KG1 (cell line): ENCODE measurements around the gene MRPL28.
A peak's percentile ranks its signal among the peaks of the same experiment; 100 is the strongest.
"Not testable (repeated sequence)": the region's sequence is repeated elsewhere in the genome, so short reads cannot be mapped to it uniquely, and the experiment has no call there.

Experiments used
- DNase-seq: peaks from one replicate; lab custom pipeline; 2025; lab: John Stamatoyannopoulos, UW

MRPL28 gene

DNA sequence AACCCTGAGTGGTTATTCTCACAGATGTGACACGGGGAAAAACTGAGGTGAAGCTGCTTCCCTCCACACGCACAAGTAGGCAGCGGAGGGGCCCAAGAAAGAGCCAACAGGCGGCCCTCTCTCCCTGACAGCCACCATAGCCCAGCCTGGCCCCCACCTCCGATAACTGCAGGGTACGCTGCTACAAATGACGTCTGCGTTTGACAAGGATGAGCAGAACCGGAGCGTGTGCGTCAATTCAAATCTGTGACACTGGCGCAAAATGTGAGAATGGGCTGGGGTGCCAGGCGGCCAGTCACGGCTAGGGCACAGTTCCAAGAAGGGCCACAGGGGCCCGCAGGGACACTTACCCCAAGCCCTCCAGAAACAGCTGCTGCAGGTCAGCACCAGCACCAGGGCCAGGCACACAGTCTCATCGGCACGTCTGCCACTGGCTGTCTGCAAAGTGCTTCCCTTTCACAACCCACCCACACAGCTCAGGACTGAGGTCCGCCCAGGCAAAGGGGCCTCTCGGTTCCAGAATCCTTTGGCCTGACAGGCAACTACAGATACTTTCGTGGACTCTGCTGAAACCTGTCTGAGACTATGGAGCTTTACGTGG lies 32.3 kb downstream of the MRPL28 start:
- no peak for DNase-seq

DNA sequence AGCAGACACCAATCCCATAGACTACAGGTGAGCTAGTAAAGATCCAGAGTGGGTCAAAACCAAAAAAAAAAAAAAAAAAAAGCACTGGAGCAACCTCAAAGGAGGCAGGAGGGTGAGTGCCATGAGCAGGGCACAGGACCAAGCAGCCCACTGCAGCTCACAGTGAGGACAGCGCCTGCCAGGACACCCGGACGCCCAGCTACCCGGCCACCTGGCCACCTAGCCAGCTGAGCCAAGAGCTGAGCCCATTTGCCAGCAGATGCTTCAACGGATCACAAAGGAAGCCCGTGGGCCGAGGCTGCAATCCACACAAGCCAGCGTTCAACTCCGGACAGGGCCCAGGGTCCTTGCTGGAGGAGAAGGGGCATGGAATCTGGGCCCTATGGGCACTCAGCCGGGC lies 32.9 kb downstream of the MRPL28 start:
- no peak for DNase-seq

DNA sequence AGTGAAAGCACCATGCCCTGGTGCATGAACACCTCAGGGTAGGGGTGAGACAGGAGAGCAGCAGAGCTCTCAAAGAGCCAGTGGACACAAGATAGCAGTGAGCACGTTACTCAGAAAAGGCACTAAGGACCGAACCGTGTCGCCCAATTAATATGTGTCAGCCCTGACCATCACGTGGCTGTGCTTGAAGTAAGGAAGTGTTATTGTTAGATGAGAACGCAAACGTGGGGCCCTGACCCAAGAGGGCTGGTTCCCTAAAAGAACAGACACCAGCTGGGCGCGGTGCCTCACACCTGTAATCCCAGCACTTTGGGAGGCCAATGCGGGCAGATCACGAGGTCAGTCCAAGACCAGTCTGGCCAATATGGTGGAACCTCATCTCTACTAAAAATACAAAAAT lies 34.1 kb downstream of the MRPL28 start:
- DNase-seq, result no peak

DNA sequence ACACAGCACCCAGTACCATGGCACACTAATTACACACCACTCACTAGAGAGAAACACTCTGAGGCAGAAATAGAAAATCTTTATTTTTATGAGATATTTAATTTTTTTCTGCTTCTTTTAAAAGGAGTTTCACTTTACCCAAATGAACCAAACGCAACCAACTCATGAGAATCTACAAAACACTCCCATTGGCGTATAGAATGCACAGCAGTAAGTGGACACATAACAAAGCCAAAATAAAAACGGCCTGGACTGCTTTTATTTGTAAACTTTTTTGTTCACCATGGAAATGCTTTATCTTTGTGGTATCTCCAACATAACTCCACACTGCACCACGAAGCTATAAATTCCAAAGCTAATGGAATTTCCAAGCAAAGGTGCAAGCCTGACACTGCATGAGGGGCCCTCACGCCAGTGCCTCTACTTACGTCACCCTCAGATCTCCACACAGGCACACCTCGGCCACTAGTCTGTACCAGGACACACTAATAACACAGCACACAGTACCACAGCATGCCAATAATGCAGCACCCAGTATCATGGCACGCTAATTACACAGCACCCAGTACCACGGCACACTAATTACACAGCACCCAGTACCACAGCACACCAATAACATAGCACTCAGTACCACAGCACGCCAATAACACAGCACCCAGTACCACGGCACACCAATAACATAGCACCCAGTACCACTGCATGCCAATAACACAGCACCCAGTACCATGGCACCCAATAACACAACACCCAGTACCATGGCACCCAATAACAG lies 35.3 kb downstream of the MRPL28 start:
- not testable (repeated sequence) for DNase-seq

DNA sequence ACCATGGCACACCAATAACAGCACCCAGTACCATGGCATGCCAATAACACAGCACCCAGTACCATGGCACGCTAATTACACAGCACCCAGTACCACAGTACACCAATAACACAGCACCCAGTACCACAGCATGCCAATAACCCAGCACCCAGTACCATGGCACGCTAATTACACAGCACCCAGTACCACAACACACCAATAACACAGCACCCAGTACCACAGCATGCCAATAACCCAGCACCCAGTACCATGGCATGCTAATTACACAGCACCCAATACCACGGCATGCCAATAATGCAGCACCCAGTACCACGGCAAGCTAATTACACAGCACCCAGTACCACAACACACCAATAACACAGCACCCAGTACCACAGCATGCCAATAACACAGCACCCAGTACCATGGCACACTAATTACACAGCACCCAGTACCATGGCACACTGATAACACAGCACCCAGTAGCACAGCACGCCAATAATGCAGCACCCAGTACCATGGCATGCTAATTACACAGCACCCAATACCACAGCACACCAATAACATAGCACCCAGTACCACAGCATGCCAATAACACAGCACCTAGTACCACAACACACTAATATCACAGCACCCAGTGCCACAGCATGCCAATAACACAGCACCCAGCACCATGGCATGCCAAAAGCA lies 36.0 kb downstream of the MRPL28 start:
- not testable (repeated sequence) for DNase-seq

DNA sequence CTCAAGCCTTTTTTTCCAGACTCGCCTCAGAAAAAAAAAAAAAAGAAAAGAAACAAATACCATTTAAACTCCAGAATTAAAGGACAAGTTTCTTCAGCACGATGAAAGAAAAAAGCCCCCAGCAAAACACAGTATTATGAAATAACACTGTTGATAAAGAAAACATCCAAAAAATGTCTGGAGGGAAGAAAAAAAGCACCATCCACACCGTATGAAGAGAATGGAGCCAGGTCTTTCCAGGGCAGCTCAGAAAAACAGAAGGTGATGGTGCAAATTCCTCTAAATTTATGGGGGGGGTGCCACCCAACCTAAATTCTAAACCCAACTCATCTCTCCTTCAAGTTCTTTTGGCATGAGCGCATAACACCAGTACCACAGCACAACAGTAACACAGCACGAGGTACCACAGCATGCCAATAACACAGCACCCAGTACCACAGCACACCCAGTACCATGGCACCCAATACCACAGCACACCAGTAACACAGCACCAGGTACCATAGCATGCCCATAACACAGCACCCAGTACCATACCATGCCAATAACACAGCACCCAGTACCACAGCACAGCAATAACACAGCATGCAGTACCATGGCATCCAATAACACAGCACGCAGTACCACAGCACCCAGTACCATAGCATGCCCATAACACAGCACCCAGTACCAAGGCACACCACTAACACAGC lies 36.8 kb downstream of the MRPL28 start:
- DNase-seq, result no peak

DNA sequence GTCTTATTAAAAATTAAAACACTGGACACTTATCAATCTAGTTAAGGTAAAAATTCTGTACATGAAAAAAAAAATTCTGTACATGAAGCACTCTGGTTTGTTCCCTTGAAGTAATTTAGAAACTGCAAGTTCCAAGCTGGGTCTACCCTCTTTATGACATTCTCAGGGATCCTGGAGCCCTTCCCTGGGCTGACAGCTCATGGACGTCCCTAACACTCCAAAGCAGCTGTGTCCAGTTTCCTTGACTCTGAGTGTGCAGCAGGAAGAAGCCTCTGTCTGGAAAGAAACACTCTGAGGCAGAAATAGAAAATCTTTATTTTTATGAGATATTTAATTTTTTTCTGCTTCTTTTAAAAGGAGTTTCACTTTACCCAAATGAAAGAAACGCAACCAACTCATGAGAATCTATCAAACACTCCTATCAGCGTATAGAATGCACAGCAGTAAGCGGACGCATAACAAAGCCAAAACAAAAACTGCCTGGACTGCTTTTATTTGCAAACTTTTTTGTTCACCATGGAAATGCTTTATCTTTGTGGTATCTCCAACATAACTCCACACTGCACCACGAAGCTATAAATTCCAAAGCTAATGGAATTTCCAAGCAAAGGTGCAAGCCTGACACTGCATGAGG lies 39.0 kb downstream of the MRPL28 start:
- not testable (repeated sequence) for DNase-seq

DNA sequence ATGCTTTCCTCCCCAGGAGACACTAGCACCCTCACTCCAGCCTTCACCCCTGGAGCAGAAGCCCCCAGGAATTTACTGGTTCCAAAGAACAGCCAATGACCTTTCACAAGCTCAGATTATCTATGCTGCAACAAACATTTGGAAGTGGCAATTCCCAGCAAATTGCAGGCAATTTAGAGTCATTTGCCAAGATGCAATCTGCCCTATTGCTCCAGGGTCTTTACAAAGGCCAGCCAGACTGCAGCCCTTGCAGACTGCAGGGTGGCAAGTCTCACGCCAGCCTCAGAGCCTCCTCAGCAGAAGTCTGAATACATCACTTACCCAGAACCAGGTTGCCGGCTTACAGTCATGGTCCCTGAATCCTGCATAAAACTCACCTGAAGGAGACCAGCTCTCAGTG lies 39.6 kb downstream of the MRPL28 start:
- DNase-seq, result no peak

DNA sequence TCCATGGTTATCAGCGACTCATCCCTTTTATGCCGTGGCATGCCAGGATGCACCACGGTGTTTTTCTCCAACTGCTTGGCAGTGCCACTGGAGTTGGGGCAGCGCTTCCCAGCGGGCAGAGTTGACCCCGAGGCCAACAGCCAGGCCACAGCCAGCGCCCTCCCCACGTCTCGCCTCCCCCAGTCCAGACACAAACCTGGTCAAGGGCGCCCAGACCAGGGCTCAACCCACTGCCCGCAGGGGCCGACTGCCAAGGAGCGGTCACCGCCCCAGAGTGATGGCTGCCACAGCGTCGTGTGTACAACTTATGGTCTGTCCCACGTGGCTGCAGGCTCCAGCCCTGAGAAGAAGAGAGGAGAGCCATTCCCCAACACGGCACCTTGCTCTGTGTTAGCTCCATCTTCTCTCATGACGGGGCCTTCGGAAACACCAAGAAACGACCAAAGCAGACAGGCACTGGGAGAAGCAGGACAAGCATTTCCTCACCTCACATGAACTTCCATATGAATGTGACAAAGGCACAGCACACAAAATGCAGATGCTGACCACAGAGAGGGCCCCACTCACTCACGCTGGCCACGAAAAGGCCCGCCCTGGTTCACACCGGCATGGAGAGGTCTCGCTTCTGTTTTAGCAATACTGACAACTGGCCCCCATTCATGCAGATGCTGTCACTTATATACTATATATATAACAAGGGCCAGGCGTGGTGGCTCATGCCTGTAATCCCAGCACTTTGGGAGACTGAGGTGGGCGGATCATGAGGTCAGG lies 44.8 kb downstream of the MRPL28 start:
- DNase-seq, result peak; percentile 12

DNA sequence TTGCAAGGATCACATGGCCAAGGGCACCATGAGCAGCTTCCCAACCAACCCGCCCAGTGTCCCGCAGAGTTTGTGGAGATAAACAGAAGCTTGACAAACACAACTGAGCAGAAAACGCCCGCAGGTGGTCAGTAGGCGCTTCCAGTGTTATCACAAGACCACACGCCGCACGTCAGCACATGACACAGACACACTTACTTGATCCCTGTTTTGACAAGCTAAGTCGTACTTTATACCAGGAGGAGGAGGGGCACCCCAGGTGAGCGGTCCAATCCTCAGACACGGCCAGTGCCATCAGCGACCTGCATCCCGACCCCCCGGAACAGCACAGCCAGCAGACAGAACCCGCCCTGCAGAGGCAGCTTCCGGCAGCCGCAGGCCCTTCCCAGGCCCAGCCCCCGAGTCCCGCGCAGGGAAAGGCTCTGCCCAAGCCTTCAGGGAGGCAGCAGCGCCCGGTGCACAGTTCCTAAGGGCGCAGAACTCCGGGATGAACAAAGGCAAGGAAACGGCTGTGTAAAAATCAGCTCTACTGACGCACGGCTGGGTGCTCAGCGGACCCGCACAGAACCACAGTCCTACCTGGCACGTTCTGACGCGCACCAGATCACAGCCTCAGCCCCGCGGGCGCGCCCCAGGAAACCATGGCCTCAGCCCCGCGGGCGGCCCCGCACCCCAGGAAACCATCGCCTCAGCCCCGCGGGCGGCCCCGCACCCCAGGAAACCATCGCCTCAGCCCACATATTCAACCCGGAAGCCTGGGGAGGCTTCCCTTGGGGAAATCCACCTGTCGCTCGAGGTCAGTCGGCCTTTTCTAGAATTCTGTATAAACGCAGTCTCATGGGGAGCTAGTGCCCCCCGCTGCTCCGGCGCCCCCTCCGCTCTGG lies 45.6 kb downstream of the MRPL28 start:
- peak; percentile 35 for DNase-seq

DNA sequence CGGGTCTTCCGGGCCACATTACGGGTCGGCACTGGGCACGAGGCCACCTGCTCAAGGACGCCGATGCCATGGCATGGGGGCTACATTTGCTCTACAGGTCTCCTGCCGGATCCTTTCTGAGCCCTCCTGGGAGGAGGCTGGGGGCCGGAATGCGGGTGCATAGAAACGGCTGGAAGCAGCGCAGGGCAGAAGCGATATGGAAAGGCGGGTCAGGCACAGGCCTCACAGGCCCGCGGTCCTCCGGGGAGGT lies 46.2 kb downstream of the MRPL28 start:
- no peak for DNase-seq

DNA sequence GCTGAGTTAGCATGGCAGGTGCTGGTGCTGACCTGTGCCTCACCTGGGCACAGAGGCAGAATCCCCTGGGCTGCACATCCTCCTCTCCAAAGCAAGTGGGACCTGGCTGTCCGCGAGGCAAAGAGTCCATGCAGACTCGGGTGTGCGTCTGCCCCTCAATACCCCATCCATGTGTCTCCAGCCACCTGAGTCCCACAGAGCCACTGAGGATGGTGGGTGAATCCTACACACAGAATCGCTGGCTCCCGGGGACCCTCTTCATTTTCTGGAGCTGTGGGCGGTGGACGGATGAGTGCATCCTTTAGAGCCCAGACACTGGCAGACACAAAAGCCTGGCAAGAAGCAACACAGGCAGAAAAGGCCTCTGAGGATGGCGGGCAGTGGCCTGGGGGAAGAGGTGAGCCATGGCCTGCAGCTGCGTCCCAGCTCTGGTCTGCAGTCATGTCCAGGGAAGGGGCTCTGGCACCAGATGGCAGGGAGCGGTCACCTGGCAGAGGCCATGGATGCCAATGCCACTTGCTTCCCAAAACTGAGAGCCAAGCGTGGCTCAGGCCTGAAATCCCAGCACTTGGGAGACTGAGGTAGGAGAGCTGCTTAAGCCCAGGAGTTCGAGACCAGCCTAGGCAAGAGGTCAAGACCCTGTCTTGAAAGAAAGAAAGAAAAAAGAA lies 47.7 kb downstream of the MRPL28 start:
- DNase-seq, result no peak

DNA sequence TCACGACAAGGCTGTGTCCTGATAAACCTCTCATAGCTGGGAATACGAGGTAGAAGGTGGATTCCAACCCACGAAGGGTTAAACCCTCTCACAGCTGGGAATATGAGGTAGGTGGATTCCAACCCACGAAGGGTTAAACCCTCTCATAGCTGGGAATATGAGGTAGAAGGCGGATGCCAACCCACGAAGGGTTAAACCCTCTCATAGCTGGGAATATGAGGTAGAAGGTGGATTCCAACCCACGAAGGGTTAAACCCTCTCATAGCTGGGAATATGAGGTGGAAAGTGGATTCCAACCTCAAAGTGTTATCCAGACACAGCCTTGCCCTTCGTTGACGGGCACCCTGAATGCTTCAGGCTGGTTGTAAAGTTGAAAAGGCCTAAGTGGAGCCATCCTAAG lies 48.8 kb downstream of the MRPL28 start:
- no peak for DNase-seq

DNA sequence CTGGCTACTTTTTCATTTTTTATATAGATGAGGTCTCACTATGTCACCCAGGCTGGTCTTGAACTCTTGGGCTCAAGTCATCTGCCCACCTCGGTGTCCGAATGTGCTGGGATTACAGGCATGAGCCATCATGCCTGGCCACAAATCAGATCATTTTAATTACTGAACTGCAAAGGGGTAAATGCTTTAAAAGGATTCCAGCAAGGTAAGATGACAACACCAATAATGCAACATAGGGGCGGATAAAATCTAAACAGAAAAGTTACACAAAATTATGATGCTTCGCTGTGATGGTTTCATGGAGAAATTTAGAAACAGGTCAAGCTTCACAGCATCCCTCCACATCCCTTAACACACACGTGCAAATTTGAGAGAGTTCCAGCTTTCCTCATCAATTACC lies 50.1 kb downstream of the MRPL28 start:
- DNase-seq, result no peak

DNA sequence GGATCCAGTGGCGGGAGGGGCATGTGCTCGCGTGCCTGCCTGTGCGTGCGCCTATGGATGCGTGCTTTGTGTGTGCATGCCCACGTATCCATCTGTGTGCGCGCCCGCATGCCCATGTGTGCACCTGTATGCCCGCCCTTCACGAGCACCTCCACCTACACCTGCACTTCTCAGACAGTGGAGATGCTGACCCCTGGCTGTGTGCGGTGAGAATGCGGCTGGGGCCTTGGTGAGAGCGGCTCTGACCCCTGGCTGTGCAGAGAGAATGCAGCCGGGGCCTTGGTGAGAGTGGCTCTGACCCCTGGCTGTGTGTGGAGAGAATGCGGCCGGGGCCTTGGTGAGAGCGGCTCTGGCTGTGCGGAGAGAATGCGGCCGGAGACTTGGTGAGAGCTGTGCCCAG lies 51.7 kb downstream of the MRPL28 start:
- DNase-seq, result no peak

DNA sequence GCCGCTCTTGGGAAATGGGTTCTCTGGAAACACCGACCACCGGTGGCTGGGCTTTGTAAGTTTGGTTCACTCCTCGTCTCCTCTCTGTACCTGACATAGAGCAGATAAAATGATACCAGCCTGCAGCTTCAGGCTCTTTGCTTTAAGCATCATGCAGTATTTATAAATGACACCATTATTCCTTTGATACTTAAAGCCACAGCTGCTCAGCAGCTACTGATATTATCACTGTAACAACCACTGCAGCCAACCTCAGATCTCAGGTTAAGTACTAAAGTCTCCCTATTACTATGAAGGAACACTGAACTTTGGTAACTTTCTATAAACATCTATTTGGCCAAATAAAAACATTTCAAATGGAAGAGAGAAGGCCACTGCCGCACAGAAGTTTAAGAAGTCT lies 52.8 kb downstream of the MRPL28 start:
- DNase-seq, result no peak
